CD4-positive, alpha-beta T cell treated with Interleukin-21 for 1 hour (primary cell): Measurements from ENCODE around the gene B3GAT2.
A peak's percentile ranks its signal among the peaks of the same experiment; 100 is the strongest.
"Not testable (repeated sequence)": the region's sequence is repeated elsewhere in the genome, so short reads cannot be mapped to it uniquely, and the experiment has no call there.

Experiments used
- DNase-seq: peaks from one replicate; pipeline ENCODE4 v3.0.0-alpha.2; 2020

B3GAT2 gene, protein sequence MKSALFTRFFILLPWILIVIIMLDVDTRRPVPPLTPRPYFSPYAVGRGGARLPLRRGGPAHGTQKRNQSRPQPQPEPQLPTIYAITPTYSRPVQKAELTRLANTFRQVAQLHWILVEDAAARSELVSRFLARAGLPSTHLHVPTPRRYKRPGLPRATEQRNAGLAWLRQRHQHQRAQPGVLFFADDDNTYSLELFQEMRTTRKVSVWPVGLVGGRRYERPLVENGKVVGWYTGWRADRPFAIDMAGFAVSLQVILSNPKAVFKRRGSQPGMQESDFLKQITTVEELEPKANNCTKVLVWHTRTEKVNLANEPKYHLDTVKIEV

DNA sequence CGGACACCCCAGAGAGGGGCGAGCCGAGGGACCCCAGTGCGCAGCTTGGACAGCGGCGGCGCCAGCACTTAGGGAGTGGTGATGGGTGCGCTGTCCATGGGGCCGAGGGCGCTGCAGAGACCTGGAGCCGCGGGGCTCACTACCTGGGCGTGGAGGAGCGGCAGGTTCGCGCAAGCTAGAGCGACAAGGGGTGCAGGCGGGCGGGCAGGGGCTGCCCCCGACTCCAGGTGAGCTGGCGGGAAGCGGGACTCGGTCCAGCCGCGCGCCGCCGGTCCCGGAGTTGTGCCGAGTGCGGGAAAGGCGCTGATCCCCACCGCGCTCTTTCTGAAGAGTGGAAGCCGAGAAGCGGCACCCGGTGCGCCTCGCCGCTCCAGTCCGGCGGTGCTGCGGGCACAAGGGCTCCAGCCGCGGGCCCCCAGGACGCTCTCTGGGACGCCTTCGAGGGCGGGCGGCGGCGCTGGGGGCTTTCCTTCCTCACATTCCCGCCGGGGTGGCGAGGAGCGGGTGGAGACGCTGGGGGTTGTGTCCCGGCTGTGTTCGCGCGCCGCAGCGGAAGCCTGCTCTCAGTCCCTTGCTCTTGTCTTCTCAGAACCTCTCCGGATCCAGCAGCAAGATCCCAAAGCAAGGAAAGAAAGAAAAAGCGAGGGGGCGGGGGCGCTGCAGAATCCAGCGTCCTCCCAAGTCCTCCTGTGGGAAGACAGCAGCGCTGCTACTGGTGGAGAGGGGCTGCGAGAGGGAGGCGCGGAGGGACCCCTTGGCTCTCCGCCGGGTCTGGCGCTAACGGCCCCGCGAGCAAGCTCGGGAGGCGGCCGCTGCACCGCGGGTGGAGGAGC is at the start of gene B3GAT2:
TSS of gene B3GAT2 (minus strand) at position 610 of the 833 bp plus-strand sequence. CDS start 631 bp downstream, outside the sequence.
- no peak for DNase-seq

DNA sequence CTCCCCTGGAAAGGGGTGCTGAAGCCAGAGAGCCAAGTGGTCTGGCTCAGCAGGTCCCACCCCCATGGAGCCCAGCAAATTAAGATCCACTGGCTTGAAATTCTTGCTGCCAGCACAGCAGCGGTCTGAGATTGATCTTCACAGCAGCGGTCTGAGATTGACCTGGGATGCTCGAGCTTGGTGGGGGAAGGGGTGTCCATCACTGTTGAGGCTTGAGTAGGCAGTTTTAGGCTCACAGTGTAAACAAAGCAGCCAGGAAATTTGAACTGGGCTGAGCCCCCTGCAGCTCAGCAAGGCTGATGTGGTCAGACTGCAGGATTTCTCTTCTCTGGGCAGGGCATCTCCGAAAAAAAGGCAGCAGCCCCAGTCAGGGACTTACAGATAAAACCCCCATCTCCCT is 41.3 kb upstream of the B3GAT2 start:
- DNase-seq: no peak

DNA sequence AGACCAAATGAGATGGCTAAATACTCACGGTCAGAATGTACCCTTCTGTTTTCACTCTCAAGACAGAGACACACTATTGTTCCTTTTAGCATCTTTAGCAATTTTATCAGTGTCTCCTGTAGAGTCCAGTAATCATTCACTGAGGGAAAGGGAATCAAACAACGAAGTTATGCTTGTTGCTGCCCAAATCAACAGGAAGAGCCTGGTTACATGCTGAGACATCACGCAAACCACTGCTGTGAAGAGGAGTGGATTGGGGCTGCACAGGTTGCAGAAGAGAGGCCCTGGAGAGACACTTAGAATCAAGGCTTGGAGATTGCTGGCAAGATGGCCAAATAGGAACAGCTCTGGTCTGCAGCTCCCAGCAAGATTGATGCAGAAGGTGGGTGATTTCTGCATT is 40.5 kb upstream of the B3GAT2 start:
- no peak for DNase-seq

DNA sequence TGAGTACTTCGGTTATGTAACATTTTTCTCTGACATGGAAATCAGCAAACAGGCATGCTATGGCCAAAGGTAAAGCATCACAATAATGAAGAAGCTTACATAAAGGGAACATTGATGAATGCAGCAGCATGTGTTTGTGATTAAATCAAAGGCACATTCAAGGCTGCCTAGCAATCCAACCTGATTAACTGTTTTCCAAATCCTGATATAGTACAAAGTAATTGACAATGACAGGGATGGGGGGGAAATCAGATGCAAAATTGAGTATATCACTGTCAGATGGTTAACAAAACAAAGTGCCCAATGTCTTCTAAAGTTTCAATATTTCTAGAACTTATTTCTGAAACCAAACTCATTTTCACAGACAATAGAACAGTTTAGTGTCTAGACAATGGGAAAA is 39.2 kb upstream of the B3GAT2 start:
- no peak for DNase-seq

DNA sequence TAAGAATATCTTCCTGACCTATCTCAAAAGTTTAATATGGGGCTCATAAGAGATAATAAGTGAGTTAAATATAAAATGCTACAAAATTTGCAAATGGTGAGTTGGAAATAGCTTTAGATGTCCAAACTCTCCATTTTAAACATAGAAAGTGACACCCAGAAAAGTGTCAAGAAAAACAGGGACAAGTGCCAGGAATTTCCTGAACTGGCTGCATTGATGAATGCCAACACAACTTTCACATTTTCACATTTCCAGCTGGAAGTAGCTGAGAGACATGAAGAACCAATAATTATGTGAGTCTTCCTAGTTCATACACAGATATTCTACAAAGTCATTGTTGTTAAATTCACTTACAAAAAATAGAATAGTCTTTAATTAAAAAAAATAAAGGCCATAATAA is 38.6 kb upstream of the B3GAT2 start:
- DNase-seq: no peak

DNA sequence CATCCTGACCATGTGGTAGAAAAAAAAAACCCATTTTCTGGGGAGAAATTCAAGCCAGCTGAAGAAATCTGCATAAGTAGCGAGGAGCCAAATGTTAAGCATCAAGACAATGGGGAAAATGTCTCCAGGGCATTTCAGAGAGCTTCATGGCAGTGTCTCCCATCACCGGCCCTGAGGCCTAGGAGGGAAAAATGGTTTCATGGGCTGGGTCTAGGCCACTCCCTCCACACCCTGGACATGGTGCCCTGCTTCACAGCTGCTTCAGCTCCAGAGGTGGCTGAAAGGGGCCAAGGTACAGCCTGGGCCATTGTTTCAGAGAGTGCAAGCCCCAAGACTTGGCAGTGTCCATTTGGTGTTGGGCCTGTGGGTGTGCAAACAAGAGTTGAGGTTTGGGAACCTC is 34.4 kb upstream of the B3GAT2 start:
- no peak for DNase-seq

DNA sequence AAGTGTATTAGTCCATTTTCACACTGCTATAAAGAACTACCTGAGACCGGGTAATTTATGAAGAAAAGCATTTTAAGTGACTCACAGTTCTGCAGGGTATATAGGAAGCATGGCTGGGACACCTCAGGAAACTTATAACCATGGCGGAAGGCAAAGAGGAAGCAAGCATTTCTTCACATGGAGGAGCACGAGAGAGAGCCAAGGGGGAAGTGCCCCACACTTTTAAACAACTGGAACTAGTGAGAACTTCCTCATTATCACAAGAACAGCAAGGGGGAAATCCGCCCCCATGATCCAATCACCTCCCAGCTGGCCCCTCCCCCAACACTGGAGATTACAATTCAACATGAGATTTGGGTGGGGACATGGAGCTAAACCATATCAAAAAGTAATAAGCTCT is 28.3 kb upstream of the B3GAT2 start:
- no peak for DNase-seq

DNA sequence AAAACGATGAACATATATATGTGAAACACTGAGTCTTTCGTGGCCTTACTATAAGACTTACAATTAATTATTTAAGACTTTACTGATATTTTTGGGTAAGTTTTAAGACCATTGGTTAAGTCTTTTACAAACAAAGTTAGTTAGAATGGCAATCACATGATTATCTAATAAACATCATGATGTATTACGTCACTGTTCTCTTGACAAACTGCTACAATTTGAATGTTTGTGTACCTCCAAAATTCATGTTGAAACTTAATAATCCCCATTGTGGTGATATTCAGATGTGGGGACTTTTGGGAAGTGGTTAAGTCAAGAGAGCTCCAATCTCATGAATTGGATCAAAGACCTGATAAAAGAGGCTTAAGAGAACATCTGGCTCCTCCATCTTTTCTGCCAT is 25.9 kb upstream of the B3GAT2 start:
- no peak for DNase-seq

DNA sequence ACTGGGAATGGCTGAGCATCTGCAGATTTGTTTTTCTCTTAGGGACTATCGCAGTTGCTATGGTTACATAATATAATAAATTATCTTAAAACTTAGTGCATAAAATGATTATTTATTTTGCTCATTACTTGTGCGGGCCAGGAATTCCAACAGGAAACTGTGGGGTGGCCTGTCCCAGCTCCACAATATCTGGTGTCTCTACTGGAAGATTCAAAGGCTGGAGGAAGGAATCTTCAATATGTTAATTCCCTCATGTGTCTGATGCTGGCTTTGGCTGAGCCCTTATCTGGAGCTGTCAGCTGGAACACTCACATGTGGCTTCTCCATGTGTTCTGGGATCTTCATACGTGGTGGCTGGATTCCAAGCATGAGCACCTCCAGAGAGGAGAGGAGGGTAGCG is 23.9 kb upstream of the B3GAT2 start:
- DNase-seq: no peak

DNA sequence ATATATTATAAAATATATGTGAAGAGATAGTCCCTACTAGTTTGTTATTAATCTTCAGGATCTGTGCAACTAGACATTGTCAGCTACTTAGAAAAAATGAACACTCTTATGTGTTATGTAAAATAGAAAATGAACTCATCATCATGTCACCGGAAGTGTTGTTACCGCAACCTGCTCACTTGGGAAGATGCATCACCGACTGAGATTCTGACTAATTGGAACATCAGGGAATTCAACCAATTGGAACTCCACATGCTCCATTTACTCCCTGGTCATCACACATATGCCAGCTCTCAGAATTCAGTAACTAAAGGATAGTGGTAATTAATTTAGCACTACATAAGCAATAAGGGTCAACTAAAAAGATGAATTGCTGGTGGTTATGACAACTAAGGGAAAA is 16.7 kb upstream of the B3GAT2 start:
- DNase-seq: no peak

DNA sequence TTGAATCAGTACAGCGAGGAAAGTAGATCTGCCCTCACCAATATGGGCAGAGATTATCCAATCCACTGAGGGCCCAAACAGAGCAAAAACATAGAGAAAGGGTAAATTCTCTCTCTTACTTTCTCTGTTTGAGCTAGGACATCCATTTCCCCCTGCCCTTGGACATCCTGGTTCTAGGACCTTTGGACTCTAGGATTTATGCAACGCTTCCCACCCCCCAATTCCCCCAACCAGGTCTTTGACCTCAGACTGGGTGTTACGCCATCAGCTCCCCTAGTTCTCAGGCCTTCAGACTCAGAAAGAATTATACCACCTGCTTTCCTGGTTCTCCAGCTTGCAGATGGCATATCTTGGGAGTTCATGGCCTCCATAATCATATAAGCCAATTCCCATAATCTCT is 10.2 kb upstream of the B3GAT2 start:
- DNase-seq: no peak

DNA sequence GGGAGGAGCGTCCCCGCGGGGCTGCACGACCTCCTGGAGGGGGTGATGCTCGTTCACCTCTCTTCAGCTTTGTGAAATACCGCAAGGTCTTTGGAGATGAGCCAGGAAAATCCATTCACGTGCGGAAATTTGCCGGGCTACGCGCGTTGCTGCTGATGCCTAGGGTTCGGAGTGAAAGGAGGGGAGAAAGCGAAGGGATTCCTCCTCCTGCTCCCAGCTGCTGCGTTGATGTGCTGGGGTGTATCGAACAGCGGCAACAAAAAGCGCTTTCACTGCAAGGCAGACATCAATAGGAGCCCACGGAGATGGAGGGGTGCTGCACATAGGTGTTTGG is 391 bp upstream of the B3GAT2 start:
- no peak for DNase-seq

DNA sequence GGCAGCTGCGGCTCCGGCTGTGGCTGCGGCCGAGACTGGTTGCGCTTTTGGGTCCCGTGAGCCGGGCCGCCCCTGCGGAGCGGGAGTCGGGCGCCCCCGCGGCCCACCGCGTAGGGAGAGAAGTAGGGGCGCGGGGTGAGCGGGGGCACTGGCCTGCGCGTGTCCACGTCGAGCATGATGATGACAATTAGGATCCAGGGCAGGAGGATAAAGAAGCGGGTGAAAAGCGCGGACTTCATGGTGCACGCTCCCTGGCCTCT is 739 bp downstream of the B3GAT2 start:
- no peak for DNase-seq

DNA sequence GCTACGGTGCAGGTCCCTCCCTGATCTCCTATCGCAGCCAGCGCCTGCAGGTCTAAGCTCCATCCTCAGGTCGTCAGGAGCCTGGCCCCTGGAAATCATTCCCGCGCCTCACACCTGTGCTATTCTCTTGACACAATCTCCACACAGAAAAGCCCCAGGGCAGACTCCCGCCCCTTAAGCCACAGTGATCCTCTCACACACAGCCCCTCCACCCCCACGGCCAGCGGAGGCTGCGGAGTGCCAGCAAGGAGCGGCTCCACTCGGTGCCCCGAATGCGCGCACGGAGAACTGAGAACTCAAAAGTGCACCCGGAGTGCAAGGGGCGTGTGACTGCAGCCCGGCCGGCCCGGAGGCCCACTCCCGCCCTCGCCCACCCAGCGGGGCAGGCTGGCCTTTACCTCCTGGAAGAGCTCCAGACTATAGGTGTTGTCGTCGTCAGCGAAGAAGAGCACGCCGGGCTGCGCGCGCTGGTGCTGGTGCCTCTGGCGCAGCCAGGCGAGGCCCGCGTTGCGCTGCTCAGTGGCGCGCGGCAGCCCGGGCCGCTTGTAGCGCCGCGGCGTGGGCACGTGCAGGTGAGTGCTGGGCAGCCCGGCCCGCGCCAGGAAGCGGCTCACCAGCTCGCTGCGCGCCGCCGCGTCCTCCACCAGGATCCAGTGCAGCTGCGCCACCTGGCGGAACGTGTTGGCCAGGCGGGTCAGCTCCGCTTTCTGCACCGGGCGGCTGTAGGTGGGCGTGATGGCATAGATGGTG is 1.2 kb downstream of the B3GAT2 start:
- peak; percentile 81 for DNase-seq

DNA sequence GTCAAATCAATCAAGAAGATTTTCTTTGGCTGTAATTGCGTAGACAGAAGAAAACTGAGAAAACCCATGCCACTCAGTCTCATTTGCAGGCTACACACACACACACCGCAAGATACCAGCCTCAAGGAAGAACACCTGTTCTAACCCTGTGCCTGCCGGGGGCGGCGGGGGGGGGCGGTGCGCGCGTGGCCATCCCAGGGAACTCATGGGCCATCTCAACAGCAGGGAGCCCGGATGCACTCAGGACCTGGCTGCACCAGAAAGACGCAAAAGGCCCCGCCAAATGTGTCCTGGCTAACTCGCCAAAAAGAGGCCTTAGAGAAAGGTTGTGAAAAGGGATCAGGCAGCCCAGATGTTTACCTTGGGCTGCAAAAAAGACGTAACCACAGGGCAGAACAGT is 2.1 kb downstream of the B3GAT2 start:
- DNase-seq: no peak

DNA sequence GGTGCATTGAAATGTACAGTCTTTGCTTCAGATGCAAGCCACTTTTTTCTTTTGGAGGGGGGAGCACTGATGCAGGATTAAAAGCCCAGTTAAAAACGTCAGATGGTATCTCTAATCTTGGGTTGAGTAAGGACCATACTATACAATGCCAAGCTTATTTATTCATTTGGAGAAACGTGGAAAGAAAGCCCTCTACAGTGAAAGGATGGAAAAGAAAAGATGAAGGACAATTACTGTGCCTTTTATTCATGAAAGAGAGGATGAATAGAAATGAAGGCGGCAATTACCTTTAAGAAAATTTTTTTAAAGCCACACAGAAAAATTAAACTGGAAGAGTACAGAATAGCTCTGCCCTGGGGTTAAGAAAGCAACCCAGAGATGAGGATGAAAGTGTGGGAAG is 2.7 kb downstream of the B3GAT2 start:
- no peak for DNase-seq

DNA sequence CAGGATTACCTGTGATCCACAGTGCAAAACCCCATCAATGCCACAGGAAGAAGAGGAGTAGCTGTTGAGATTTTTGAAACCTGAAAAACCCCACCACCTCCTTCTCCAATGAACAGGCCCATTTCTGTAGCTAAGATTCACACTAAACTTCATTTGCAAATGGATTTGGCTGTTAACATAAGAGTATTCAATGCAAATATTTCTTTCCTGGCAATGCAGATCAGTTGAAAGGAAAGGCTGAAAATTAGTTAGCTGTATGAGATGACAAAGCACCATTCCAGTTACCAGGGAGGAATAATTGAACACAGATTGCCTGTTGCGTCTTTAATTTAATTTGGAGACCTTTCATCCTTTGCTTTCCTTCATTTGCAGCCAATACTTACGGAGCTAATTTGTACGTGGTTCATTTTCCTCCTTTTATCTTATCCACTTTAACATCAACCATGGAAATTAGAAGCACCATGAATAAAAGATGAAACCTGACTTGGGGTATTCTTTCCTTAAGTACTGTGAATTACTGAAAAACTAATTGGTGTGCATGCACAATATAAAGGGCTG is 4.2 kb downstream of the B3GAT2 start:
- no peak for DNase-seq

DNA sequence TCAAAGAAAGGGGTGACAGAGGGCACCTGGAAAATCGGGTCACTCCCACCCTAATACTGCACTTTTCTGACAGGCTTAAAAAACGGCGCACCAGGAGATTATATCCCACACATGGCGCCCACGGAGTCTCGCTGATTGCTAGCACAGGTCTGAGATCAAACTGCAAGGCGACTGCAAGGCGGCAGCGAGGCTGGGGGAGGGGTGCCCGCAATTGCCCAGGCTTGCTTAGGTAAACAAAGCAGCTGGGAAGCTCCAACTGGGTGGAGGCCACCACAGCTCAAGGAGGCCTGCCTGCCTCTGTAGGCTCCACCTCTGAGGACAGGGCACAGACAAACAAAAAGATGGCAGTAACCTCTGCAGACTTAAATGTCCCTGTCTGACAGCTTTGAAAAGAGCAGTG is 12.5 kb downstream of the B3GAT2 start:
- not testable (repeated sequence) for DNase-seq

DNA sequence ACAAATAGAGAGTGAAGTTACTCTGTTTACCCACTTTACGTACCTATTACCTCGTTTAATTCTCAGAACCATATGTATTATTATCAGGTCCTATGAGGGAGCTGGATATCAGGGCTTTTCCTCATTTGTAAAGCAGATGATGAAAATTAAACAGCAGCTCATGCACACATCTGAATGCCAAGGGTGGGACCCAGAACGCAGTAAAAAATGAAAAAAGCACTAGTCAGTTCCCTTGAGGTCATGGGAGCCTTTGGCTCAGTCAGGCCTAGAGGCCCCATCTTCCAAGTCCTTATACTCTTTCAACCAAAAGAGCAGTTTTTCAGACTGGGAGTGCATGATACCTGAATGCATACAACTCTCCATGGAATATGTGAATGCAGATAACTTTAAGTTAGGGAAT is 23.0 kb downstream of the B3GAT2 start:
- no peak for DNase-seq

DNA sequence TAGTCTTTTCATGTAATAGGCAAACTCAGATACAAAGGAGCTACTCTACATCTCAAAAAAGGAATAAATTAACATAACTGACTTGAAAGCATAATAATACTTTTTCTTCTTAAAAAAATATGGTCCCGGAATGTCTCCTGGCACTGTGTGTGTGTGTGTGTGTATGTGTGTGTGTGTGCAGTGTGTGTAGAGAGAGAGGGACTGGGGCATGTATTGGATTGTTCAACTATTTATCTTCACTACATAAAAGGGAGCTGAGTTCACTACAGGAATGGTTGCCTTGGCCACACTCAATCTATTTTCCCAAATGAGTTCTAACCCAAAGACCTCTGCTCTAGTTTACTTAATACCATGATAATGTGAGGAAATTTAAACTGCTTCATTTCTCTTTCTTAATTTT is 51.1 kb downstream of the B3GAT2 start:
- DNase-seq: no peak

DNA sequence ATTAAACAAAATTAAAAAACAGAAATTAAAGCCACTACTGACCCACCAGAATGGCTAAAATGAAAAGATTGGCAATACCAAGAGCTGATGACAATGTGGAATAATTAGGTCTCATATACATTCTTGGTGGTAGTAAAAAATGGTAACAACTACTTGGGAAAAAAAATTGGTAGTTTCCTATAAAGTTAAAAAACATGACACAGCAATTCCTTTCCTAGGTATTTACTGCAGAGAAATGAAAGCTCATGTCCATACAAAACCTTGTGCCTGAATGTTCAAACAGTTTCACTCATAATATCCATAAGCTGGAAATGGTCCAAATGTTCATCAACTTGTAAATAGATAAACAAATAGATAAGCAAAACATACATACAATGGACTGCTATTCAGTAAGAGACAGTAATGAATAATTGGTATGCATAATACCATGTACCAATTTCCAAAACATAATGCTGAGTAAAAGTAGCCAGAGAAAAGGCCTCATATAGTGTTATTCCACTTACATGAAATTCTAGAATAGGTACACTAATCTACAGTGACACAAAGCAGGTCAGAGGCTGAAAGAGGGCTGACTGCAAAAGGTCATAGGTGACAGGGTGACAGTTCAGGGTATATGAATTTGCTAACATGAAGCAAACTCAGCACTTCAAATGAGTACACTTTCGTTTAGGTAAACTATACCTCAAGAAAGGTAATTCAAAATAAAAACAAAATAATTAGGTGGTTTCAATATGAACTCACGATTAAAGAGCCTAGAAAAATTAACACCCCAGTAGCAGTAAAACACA is 53.0 kb downstream of the B3GAT2 start:
- DNase-seq: no peak

DNA sequence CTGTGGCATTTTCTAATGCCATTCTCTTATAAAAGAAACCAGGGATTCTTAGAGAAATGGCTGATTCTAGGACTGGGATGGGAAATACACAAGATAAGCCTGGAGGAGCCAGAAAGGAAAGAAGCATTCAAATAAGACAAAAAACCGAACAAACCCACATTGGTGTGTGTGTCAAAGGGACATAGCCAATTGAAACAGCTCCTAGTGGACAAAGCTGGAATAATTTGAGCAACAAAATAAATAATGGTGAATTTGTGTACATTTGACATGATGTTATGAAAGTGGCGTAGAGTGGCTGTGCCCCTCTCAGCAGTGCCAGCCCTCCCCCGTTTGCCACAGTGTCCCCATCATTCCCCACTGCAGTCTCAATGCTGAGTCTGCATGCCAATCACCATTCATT is 55.5 kb downstream of the B3GAT2 start:
- no peak for DNase-seq

DNA sequence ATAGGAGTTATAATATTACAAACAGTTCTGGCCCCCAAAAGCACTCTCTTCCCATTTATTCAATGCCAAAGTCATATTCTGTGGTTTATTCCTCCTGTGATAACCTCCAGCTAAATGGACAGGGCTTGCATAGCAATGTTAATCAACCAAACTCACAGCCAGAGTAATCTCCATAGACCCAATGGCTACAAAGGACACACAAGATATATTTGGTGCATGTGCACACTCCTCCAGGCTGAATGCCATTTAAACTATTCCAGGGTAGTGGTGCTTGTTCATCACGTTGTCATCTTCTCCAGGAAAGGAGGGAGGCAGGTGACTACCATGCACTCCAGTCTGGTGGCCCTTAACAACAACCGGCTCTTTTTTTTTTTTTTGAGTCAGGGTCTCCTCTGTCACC is 56.8 kb downstream of the B3GAT2 start:
- DNase-seq: no peak
